NCI-H1694 (cell line): Measurements from ENCODE around the gene ANGPTL2.

Experiments
- DNase-seq: peaks from one replicate; lab custom pipeline; 2025; lab: John Stamatoyannopoulos, UW

The ANGPTL2 gene

DNA sequence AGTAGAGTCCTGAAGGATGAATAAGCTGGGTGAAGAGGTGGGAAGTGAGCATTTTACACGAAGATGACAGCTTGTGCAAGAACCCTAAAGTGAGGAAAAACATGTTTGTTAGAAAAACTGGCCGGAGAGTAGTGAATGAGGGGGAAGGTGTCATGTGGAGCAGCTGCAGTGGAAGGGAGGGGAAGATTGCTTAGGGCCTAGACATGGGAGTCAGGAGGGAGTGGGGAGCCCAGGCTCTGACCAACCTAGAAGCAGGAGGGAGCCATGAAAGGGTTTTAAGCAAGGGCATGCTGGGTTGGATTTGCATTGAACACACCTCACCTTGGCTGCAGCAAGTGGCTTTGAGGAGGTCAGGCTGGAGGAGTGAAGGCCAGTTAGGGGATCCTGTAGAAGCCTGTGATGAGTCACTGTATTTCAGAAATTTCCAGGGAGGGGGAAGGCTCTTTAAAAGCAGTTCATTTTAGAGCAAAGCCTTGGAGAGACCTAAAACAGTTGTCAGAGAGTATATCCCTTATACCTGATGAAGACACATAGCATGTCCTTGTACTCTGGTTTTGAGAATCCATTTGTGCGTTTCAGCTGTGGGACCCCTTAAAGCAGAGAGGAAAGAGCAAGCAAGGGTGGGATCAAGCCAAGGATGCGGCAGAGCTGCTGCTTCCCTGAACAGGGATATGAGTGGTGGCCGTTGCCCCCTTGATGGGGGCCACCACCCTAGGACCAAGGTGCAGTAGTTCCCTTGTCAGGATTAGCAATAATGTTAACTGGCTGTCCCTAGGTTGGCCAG is 45.4 kb downstream of the ANGPTL2 start:
- no peak for DNase-seq

DNA sequence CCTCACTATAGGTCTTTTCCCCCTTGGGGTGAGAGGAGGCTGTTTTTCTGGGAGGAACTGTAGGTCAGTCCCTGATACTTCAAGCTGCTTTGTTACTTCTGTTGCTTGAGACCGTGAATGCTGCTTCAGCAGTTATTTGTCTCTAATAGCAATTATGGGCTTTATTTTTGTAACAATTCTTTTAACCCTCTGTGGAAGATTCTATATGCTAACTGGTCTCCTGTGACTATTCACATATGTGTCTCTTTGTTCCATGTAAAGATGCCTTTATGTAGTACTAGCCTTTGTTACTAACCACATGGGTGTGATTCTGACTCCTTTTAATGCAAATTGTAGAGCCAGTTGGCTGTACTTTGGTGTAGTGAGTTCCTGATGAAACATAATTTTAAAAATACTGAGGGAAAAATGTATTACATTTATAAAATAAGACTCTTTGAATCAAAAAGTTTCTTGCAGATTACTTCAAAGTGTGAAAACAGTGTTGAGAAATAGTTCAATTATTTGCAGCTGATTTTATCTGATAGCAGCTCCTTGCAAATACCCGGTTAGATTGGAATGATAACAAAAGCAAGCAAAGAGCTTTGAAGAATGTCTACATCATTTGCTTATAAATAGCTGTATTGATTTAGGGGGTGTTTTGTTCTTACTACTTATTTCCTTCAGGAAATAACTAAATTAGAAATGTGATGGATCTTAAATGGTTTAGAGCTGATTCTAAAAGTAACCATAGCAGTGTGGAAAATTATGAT is 46.6 kb downstream of the ANGPTL2 start:
- no peak for DNase-seq

DNA sequence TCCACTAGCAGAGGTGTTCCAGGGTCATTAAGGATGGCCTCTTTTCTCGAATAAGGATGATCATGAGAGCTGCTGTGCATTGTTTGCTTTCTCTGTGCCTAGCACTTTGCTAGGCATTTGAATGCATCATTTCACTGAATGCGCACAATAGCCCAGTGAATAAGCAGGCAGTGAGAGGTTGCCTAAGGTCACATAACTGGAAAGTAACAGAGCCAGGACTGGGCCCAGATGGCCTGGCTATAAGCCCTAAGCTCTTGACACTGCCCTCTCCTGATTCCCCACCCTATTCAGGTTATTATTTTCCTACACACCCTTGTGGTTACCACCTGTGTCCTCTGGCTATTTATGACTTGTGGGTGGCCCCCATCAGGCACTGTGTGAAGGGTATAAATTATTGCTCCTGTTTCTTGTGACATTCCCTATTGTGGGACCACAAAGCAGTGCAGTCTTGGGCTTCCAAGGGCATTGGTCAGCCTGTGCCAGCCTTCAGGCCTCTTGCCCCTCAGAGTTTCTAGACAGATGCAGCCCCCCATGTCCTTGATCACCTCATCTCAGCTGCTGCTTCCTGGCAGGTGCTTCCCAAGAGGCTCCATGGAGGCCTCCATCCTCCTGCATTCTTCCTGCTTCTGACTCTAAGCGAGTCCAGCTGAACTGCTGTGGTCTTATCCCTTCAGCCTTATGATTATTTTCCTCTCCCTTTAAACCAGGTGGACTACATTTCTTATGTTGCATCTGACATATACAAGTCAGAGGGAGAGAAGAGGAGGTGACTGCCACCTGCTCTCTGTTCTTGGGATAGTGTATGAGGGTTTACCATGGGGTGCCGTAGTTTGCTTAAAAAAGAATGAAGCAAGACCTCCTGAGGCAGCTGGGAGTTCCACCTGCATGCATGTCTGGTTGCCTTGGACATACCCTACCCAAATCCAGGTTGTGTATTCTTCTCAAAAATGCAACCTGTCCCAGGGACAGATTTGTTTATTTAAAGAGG is 47.6 kb downstream of the ANGPTL2 start:
- no peak for DNase-seq

DNA sequence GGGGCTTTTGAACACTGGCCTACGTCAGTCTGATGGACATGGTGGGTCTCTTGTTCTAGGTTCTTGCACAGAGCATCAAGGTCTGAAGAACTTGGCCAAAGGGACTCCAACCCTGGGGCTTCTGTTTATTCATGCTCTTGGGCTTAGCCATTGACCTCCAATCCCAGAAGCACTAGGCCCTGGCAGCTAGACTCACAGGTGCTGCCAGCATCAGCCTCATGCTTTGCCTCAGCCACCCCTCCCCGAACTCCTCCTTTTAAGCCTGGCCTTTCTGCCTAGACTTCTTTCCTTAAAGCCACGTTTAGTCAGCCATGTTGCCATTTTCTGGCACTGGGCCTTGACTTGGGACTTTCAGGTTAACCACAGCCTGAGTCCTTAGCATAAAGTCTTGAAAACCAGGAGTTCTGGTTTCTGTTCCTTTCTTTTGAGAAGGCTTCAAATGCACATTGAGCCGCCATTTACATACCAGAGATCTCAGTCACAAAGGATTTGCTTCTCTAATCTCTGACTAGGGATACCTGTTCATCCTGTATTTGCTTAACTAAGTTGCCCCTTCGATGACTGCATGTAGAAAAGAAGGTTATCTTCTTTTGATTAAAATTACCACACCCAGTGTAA is 54.7 kb downstream of the ANGPTL2 start:
- DNase-seq, result no peak

DNA sequence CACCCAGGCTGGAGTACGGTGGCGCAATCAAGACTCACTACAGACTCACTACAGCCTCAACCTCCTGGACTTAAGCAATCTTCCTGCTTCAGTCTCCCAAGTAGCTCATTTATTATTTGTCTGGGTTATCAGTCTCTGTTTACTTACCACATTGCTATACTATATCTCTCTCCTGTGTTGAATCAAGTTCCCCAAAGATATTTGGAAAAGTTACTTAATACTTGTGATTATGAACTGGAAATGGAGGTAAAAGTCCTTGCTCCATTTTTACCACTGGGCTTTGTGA is 55.6 kb downstream of the ANGPTL2 start:
- no peak for DNase-seq

DNA sequence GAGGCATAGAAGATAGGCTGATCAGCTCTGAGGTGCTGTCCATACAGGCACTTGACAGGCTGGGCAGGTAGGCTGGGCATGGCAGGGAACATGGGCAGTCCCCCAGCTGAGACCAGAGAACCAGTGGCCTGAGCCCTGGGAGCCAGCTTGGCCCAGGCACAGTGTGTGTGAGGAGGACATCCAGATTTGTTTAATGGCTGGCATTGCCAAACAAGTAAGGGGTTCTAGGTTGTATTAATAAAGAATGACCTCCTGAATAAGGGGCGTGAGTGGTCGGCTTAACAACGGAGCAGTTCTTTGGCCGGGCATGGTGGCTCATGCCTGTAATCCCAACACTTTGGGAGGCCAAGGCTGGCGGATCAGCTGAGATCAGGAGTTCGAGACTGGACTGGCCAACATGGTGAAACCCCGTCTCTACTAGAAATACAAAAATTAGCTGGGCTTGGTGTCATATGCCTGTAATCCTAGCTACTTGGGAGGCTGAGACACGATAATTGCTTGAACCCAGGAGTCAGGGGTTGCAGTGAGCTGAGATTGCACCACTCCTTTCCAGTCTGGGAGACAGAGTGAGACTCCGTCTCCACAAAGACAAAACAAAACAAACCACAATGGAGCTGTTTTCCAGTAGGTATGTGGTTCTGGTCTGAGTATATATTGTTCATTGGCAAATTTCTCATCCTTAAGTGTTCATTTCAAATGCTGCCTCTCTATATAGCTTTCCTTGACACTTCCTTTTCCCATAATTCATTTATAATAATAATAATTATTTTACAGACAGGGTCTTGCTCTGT is 56.2 kb downstream of the ANGPTL2 start:
- no peak for DNase-seq

DNA sequence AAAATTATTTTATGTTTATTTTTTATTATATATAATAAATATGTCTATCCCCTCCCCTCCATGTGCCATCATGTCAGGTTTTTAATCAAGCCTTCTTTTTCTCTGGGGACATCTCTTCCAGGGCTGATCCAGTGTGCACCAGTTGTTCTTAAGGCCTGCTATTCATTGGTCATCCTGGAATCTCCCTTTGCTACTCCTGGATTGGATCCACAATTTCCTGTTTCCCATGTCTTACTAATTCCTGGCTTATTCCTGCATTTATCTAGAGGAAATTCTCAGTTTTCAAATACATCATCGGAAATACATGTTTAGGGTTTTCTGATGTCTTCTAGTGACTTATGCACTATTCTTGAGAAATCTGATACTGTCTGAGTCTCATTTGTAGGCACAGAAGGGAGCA is 56.8 kb downstream of the ANGPTL2 start:
- no peak for DNase-seq

DNA sequence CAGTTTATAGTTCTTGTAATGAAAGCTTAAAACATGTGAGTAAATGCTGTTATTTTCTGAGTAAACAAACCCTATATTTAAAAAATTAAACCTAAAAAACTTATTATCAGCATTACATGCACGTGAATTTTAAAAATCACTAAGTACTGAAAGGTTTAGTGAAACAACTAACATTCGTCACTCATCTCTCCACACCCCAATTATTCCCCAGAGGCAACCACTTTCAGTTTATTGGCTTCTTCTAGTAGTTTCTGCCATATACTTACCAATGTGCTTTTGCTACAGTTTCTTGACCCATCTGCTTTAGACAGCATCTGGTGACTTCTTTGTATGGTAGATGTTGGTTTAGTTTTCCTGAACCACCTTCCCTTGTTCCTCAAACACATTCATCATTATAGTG is 58.1 kb downstream of the ANGPTL2 start:
- no peak for DNase-seq

DNA sequence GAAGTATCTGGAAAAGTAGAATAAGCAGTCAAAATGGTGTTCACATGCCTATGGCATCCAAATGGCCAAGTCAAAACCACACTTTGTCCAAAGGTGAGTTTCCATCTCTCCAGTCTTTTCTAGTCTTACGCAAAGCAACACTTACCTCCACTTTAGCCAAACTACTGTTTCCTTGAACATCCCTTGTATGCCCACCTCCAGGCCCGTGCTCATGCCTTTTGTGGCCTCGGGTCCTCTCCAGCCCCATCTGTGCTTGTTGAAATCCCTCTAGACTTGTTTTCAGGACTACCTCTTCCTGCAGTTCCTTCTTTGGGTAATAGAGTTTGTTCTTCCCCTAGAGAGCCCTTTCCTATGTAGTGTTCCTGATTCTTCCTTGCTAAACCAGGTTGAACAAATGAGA is 61.0 kb downstream of the ANGPTL2 start:
- DNase-seq, result no peak

DNA sequence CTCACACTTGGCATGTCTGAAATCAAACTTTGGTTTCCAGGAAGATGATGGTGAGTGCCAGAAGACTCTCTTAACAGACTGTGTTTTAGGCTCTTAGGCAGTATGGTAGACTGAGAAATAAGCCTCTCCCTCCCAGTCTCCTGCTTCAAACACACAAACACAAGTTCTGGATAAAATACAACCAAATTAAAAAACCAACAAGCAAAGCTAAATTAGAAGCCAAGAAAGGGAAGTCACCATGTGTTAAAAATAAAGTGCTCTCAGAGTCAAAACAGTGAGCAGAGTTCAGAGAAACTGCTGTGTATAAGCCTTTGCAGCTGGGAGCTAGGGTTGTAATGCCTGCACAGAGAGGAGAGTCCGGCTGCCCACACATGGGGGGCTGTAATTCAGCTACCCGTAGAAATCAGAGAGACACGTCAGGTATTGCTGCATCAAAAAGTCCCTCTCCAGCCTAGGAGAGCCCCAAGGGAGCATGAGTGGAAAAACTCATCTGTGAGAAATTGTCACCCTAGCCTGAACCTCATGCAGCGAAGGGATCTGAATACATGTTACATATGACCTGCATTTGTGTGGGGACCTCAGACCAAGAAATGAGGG is 62.6 kb downstream of the ANGPTL2 start:
- DNase-seq, result no peak

DNA sequence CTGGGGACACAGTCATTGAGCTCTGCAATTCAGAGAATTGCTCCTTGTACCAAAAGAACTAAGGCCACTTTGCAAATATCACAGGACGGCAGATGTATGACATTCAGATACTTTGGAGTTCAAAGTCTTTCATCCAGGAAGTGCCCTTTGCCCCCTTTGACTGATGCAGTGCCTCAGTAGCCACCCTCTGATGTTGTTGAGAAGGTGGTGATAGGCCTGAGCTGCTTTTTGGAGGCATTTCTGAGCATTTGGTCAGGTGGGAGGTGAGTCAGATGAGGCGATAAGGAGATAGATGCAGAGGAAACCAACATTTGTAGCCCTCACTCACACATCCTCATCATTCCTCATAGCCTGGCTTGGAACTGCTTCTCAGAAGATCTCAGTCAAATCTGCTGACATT is 63.4 kb downstream of the ANGPTL2 start:
- DNase-seq, result no peak

DNA sequence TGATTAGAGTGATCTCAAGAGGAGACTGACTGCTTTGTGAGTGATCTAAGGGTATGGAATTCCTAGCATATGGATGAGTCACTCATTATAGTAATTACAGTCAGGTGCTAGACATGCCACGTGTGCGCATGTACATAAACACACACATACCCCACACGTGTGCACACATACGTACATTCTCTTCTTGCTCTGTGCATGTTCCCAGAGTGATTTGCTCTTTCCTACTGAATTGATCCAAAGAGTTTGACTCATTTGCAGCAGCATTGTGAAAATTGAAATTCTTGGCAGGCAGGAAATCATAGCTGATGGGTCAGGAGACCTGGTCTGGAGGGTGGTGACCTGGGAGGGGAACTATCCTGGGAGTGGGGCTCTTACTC is 63.8 kb downstream of the ANGPTL2 start:
- no peak for DNase-seq

DNA sequence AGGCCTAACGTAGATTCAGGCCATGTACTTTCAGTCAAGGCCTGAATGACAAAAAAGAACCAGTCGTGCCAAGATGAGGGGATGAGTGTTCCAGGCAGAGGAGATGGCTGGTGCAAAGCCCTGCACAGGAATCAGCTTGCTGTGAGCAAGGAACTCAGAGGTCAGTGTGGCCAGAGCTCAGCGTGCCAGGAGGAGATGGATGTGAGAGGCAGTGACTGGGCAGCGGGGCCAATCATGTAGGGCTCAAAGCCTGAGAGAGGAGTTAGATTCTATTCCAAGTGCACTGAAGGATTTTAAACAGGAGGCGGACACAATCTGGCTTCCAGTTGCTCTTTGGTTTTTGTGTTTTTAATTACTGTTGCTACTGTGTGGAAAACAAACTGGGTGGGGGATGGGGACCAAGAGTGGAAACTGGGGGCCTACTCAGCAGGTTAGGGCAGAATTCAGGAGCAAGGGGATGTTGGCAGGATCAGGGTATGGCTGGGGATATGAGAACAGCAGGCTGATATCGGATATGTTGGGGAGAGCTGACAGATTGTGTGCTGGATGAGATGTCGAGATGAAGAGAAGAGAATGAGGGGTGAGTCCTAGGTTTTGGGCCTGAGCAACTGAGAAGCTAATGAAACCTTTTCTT is 64.3 kb downstream of the ANGPTL2 start:
- no peak for DNase-seq

DNA sequence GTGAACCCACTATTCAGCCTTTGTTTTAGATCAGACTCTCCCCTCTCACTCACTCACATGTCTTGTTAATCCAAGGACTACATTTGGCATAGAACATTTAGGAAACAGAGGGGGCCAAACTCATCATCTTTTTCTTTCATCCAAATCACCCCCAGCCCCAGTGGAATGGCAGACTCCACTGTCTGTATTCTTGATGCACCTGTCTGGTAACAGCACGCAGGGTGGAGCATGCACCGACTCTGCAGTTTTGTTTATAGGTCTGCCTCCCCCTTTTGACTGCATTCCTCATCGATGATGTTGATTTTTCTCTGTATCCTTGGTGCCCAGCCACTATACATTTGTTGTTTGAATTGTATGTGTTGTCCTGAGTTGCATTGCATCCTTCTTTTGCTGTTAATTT is 66.0 kb downstream of the ANGPTL2 start:
- DNase-seq, result no peak

DNA sequence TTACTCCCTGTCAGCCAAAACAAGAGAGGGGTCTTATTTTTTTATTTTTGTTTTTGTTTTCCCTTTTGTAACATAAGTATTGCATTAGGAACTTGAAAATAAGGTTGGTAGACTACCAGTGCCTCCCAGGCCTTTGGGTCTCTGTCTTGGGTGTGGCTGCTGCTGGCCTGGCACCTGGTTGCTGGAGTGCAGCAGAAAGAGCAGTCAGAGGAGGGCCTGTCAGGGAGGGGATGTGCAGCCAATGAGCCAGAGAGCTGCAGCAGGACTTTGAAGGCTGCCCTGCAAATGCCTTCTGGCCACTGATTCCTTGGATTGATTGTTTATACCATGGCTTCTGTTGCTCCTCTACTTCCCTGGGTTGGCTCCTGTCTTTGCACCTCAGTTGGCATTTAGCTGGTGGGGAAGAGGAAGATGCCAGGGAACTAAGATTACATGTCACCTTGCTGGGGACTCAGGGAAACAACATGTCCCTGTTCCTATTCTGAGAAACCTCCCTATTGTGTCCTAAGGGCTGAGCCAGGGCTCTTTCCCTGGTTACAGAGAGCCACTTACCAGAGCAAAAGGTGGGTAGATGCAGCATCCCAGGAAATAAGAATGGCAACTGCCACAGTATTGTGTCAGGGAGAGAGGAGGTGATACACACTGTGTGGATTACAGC is 66.6 kb downstream of the ANGPTL2 start:
- DNase-seq, result no peak

DNA sequence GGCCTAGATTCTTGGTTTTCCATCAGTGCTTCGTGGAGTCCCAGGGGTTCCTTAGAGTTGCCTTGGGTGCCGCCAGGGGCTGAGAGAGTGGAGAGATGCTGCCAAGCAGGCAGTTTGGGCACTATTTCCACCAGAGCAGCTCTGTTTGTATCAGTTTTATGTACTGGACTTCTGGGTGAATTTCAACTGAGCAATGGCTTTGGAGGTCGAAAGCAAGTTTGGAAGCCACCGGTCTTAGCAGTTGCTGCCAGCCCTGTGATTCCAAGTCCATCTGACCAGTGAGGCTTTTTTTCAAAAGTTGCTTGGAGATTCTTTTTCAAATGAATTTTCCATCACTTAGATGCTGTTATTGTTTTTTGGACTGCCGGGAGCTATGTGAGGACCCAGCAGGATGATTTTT is 68.5 kb downstream of the ANGPTL2 start:
- DNase-seq, result no peak

DNA sequence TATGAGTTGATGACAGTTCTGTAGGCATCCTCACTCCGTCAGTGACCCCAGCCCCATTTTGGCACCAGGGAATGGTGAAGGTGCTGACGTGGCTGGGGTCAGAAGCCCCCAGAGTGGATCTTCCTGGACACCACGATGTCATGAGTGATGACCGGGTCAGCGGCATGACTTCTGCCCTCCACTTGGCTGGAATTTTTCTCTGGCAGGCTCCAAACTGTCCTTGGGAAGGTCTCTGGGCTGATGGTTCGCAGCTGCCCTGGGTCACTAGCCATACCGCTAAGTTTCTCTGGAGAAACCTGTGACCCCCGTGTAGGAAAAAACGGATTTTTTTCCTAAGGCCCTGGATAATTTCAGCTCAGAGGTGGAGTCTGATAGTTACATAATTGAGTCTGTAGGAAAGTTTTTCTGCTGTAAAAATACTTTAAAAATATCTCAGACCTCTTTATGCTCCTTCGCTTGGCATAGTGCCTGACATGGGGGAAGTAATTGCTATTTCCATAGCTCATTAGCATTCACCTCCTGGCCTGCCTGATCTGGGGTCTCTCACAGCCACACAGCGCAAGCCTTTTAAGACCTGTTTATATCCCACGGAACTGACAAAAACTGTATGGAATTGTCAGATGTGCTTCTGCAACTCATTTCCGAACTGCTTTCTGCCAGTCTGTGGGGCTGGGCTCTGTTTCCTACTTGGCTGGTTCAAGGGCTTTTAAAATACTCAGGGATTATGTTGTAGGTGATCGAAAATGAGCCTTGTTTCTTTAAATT is 69.2 kb downstream of the ANGPTL2 start:
- DNase-seq, result no peak

DNA sequence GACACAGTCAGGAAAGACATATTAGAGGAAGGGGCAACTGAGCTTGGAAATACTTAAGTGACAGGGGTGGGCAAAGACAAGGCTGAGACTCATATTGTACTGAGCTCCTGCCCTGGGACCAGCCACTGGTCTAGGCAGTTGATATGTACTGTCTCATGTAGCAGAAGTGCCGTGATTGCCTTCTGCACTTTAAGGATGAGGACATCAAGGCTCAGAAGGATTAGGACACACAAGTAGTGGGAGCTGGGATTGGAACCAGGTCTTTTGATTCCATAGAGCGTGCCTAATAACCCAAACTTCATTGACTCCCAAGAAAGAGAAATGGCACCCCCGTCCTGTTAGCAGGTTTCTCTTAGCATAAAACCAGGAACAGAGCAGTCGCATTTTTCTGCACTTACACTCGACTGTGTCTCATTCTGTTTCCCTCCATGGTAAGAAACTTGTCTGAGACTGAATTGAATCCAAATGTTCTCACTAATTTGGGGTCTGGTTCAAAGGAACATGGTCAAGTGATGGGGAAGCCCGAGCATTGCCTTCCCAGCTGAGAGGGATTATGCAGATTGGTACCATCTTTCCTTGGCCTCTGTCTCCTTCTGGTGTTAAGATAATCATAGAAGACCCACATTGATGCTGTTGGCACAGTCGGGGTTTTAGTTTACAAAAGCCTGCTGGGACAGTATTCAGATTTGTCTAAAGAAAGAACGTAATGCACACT is 70.4 kb downstream of the ANGPTL2 start:
- DNase-seq, result no peak

DNA sequence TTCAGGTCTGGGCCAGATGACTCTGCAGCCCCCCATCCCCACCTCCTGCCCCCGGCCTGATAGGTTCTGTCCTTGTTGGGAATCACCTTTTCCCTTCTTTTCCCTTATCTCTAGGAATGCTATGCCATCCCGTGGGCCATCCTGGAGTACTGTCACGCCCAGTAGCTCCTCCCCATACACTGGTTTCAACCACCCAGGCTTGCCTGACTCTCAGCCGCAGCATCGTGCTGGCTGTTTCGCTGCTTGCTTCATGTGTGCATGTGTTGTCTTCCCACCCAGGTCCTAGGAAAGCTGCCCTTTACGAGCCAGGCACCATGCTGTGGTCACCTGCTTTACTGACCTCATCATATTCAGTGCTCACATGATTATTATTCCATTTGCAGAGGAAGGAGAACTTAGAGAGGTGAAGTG is 71.8 kb downstream of the ANGPTL2 start:
- DNase-seq, result no peak
